ENCODE measurements around the gene BMPR1B. TPM values are rescaled to one million over a fixed set of nuclear protein-coding genes. Genes with fewer than 3 reads are reported as not detected.

Gene BMPR1B
- total RNA-seq, 1 donor from 2014 or later = 5.6 TPM

GRCh38 chr4:95023110-95023509 is 265.4 kb downstream of the BMPR1B start:
- Mint-ChIP-seq H3K4me1 (ENCODE audit: low read depth) (peaks cover 15% of the 10 kb centered on the region), H3K36me3 (ENCODE audit: low read depth) (no peaks in the 10 kb centered on the region), H3K27me3 (ENCODE audit: low read depth) (no peaks in the 10 kb centered on the region), H3K4me3 (ENCODE audit: unreplicated experiment) (no peak overlapping the region), H3K27ac (ENCODE audit: unreplicated experiment) (no peak overlapping the region), H3K9me3 (ENCODE audit: low read depth) (no peaks in the 10 kb centered on the region)
- TF ChIP-seq CTCF (IDR thresholded peaks at IDR 0.05) = no peak
- DNase-seq (ENCODE audit: low spot score) = no peak

- Mint-ChIP-seq H3K27me3 (ENCODE audit: low read depth) (no peaks in the 10 kb centered on the region), H3K36me3 (ENCODE audit: low read depth) (no peaks in the 10 kb centered on the region), H3K27ac (ENCODE audit: unreplicated experiment) (no peak overlapping the region), H3K9me3 (ENCODE audit: low read depth) (peaks cover 6% of the 10 kb centered on the region), H3K4me1 (ENCODE audit: low read depth) (no peaks in the 10 kb centered on the region), H3K4me3 (ENCODE audit: unreplicated experiment) (no peak overlapping the region)
- no peak for TF ChIP-seq CTCF (IDR thresholded peaks at IDR 0.05)
- no peak for DNase-seq (ENCODE audit: low spot score)
Measured at GRCh38 chr4:95027905-95028618, 270.3 kb downstream of the BMPR1B start.

- DNase-seq (ENCODE audit: low spot score) = no peak
- Mint-ChIP-seq H3K4me1 (ENCODE audit: low read depth) (no peaks in the 10 kb centered on the region), H3K27me3 (ENCODE audit: low read depth) (no peaks in the 10 kb centered on the region), H3K27ac (ENCODE audit: unreplicated experiment) (no peak overlapping the region), H3K4me3 (ENCODE audit: unreplicated experiment) (no peak overlapping the region), H3K36me3 (ENCODE audit: low read depth) (peaks cover 8% of the 10 kb centered on the region), H3K9me3 (ENCODE audit: low read depth) (peaks cover 17% of the 10 kb centered on the region)
- TF ChIP-seq CTCF (IDR thresholded peaks at IDR 0.05) = no peak
Measured at GRCh38 chr4:95038791-95039190, 281.0 kb downstream of the BMPR1B start.

GRCh38 chr4:95044324-95044837 is 286.6 kb downstream of the BMPR1B start:
- no peak for TF ChIP-seq CTCF (IDR thresholded peaks at IDR 0.05)
- no peaks in the 10 kb centered on the region for H3K9me3 Mint-ChIP-seq (ENCODE audit: low read depth)

GRCh38 chr4:95045429-95045828 is 287.7 kb downstream of the BMPR1B start:
- peaks cover 24% of the 10 kb centered on the region for H3K4me1 Mint-ChIP-seq (ENCODE audit: low read depth)
- H3K36me3 Mint-ChIP-seq (ENCODE audit: low read depth) = no peaks in the 10 kb centered on the region
- no peak for DNase-seq (ENCODE audit: low spot score)
- no peak overlapping the region for H3K4me3 Mint-ChIP-seq (ENCODE audit: unreplicated experiment)
- no peak overlapping the region for H3K27ac Mint-ChIP-seq (ENCODE audit: unreplicated experiment)
- H3K27me3 Mint-ChIP-seq (ENCODE audit: low read depth) = no peaks in the 10 kb centered on the region
- TF ChIP-seq CTCF (IDR thresholded peaks at IDR 0.05) = no peak
- H3K9me3 Mint-ChIP-seq (ENCODE audit: low read depth) = no peaks in the 10 kb centered on the region

More at GRCh38 chr4:95044324-95044837, 286.6 kb downstream of the BMPR1B start:
- Mint-ChIP-seq H3K4me3 (ENCODE audit: unreplicated experiment) (no peak overlapping the region), H3K4me1 (ENCODE audit: low read depth) (peaks cover 14% of the 10 kb centered on the region), H3K27me3 (ENCODE audit: low read depth) (no peaks in the 10 kb centered on the region), H3K36me3 (ENCODE audit: low read depth) (no peaks in the 10 kb centered on the region), H3K27ac (ENCODE audit: unreplicated experiment) (no peak overlapping the region)
- DNase-seq (ENCODE audit: low spot score) = no peak
